GM18870 (cell line): Measurements from ENCODE around the gene FARSA.
"Not testable (repeated sequence)": the region's sequence is repeated elsewhere in the genome, so short reads cannot be mapped to it uniquely, and the experiment has no call there.

Source experiments
- ATAC-seq: cut with Tn5 transposase; IDR thresholded peaks from one replicate; pipeline ENCODE4 v1.9.1; 2021; ENCODE audit warnings: moderate library complexity; ENCODE audit not compliant: unreplicated experiment

FARSA gene

DNA sequence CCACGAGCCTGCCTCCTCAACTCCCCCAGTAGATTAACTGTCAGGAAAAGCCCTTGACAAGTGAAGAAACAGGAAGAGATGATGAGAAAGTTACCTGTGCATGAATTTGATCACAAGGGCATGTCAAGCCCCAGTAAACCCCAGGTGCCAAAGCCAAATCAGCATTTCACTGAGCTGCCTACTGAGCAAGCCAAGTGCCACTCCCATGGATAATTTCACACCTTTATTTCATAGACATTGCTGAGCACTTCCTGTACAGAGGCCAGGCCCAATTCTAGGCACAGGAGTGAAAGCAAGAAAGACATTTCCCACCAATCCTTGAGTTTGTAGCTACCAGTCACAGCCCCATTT lies 21.1 kb upstream of the FARSA start:
- no peak for ATAC-seq

DNA sequence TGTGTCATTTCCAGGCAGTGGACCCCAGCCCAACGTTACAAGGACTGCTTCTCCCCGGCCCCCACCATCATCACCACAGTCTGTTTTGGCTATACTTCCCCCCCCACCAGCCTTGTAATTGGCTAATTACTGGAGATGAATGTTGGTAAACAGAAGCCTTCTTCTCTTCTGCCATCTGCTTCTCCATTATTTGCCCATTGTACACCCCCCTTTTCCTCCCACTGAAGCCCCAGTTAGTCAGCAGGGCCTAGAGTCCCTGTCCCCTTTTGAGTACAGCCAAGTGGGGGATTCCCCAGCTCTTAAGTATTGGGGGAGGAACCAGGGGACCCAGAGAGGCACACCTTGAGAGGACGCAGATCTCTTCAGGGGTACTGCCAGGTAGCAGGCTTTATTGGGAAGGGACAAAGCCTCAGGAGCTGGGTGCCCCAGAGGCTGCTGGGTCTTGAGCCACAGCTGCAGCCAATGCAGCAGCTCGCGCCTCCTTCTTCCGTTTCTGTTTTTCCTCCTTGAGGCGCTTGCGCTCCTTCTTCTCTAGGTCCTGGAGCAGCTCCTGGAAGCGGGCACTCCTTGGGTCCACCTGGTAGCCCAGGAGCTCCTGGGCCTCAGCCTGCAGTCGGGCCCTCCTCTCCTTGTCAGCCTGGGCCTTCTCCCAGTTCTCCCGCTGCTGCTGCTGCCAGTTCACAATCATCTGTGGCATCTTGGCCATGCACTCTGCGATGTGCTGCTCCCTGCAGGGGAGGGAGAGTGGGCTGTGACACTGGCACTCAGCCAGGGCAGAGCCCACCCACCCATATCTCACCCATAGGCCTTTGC lies 20.5 kb upstream of the FARSA start:
- ATAC-seq, result no peak

- ATAC-seq, result no peak
These were observed 19.8 kb upstream of the FARSA start for GRCh38 chr19:12953138-12953798.

DNA sequence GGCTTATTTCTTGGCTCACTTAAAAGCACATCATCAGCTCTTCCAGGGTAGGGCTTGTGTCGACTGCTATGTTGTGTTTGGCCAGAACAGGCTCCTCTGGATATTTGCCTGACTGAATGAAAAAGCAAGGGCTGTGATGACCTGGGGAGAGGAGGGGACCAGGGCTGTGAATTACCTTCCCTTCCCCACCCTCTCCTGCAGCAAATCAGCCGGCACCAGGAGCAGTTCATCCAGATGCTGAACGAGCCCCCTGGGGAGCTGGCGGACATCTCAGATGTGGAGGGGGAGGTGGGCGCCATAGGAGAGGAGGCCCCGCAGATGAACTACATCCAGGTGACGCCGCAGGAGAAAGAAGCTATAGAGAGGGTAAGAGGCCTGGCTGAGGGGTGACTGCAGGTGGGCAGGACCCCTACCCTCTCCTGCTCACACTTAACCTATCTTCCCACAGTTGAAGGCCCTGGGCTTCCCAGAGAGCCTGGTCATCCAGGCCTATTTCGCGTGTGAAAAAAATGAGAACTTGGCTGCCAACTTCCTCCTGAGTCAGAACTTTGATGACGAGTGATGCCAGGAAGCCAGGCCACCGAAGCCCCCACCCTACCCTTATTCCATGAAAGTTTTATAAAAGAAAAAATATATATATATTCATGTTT lies 19.1 kb upstream of the FARSA start:
- ATAC-seq, result no peak

DNA sequence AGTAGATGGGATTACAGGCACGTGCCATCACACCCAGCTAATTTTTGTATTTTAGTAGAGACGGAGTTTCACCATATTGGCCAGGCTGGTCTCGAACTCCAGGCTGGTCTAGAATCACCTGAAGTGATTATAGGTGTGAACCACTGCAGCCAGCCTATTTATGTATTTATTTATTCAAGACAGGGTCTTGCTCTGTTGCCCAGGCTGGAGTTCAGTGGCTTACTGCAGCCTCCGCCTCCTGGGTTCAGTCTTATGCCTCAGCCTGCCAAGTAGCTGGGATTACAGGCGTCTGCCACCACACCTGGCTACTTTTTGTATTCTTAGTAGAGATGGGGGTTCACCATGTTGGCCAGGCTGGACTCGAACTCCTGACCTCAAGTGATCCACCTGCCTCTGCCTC lies 18.5 kb upstream of the FARSA start:
- ATAC-seq, result not testable (repeated sequence)

DNA sequence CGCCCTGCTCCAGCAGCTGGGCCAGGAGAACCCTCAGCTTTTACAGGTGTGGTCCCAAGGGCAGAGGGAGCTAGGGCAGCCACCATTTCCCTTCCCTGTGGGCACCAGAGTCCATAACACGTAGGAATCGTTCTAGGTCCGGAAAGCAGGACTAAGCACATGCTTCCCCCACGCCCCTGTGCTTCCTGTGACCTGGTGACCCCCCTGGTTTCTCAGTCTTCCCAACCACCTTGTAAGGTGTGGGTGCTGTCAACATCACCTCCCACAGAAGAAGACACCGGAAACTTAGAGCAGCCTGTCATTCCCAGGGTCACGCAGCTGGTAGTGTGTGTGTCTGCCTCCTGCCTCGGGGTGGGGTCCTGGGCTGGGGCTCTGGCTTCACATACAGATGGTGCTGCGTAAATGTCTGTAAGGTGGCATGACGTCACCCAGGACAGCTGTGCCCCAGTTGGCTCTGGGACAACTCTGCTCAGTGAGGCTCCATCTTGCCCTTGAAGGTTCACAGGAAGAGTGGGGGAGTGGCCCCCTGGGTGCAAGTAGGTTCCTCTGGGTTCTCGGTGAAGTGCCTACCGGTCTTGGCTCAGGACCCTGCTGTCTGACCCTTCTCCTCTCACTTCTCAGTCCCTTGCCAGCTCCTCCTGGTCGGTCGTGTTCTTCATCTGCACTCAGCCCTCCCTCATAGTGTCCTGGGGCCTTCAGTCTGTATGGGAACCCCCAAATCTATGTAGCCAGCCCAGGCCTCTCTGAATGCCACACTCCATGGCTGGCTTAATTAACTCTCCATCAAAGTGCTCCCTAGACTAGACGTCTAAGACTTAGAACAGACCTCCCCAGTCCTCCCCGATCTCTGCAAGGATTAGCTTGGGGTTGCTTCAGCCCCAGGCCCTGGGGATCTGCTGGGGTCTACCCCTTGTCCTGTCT lies 16.1 kb upstream of the FARSA start:
- no peak for ATAC-seq

DNA sequence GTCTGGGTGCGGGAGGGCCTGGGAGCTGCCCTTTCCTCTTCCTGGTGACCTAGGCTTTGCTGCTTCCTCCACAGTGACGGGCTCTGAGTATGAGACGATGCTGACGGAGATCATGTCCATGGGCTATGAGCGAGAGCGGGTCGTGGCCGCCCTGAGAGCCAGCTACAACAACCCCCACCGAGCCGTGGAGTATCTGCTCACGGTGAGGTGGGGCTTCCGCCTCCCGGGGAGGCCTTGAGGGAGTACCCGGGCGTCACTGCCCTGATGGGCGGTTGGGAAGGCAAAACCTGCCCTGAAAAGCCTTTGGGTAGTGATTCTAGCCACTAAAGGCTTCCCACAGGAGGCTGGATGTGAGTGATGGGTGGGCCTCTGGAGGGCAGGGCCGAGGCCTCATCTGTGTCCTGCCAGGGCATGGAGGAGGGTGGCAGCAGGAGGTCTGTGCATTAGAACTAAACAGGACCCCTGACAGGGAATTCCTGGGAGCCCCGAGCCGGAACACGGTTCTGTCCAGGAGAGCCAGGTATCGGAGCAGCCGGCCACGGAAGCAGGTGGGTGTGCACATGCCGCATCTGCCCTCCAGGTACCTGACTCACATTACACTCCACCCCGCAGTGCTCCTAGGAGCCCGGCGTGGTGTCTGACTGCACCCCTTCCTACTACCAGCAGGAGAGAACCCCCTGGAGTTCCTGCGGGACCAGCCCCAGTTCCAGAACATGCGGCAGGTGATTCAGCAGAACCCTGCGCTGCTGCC lies 15.3 kb upstream of the FARSA start:
- no peak for ATAC-seq

GRCh38 chr19:12947702-12948611 lies 14.4 kb upstream of the FARSA start:
- ATAC-seq, result no peak

DNA sequence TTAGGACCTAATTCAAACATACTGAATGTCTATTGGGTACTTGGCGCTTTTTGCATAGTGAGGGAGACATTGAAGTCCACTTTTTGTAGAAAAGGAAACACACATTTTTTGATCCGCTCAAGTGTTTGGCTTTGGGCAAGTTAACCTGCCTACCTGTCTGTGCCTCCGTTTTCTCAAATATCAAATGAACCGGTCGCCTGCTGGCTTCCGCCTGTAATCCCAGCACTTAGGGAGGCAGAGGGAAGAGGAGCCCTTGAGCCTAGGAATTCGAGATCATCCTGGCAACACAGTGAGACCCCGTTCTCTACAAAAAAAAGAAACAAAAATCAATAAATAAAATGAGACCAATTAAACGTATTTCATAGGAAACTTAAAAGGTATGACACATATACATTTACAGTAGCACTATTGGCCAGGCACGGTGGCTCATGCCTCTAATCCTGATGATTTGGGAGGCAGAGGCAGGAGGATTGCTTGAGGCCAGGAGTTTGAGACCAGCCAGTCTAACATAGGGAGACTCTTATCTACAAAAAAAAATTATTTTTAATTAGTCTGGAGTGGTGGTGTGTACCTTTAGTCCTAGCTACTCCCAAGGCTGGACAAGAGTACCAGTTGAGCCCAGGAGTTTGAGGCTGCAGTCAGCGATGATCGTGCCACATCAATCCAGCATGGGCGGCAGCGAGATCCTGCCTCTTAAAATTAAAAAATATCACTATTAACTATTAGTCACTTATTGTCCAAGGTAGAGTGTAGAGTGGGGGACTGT lies 13.4 kb upstream of the FARSA start:
- no peak for ATAC-seq

- no peak for ATAC-seq
These were observed 12.7 kb upstream of the FARSA start for GRCh38 chr19:12946092-12946721.

GRCh38 chr19:12945479-12946091 lies 12.1 kb upstream of the FARSA start, which contains the start of gene RAD23A:
TSS of gene RAD23A (plus strand) at chr19:12945862. CDS start at chr19:12945949, 87 bp downstream.
- ATAC-seq, result peak; percentile 62

DNA sequence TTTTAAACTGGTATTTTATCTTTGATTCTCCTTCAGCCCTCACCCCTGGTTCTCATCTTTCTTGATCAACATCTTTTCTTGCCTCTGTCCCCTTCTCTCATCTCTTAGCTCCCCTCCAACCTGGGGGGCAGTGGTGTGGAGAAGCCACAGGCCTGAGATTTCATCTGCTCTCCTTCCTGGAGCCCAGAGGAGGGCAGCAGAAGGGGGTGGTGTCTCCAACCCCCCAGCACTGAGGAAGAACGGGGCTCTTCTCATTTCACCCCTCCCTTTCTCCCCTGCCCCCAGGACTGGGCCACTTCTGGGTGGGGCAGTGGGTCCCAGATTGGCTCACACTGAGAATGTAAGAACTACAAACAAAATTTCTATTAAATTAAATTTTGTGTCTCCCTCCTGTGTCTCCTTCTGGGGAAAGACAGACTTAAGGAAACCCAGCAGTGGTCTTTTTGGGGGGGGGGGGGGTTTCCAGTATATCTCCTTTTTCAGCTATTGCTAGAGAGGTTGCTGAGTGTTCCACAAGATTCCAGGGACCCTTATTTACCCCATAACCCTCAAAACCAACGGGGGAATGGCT lies 10.7 kb upstream of the FARSA start:
- no peak for ATAC-seq

- ATAC-seq, result no peak
These were observed 10.0 kb upstream of the FARSA start for GRCh38 chr19:12943437-12944044.

DNA sequence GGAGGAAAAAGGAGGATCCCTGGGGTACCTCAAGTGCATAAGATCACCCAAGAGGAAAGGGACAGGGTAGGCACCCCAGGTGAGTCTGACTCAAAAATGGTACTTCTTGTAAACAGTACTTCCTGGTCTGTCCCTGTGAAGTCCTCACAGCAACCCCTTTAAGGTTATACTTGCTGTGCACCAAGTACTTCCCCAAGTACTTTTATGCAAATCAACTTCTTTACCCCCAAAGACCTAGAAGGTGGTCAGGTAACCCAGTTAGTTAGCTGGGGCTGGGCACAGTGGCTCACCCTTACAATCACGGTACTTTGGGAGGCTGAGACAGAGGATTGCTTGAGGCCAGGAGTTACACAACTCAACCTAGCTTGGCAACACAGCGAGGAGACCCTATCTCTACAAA lies 7.4 kb upstream of the FARSA start:
- no peak for ATAC-seq

DNA sequence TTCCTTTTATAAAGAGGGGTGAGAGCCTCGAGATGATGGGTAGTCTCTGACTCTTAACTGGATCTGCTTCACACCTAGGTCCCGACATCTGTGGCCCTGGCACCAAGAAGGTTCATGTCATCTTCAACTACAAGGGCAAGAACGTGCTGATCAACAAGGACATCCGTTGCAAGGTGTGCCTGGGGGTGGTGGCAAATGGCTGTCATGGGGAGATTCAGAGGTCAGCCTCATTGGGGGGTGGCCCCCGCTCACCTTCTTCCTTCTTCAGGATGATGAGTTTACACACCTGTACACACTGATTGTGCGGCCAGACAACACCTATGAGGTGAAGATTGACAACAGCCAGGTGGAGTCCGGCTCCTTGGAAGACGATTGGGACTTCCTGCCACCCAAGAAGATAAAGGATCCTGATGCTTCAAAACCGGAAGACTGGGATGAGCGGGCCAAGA lies 6.5 kb upstream of the FARSA start:
- no peak for ATAC-seq

- ATAC-seq, result no peak
These were observed 5.5 kb upstream of the FARSA start for GRCh38 chr19:12938779-12939601.
